Measurements from ENCODE around the gene C10orf90. TPM values are rescaled to one million over a fixed set of nuclear protein-coding genes. Genes with fewer than 3 reads are reported as not detected.

C10orf90 gene
- total RNA-seq, 2 donors from 2014 or later = 0.33 TPM; not detected in 1

DNA sequence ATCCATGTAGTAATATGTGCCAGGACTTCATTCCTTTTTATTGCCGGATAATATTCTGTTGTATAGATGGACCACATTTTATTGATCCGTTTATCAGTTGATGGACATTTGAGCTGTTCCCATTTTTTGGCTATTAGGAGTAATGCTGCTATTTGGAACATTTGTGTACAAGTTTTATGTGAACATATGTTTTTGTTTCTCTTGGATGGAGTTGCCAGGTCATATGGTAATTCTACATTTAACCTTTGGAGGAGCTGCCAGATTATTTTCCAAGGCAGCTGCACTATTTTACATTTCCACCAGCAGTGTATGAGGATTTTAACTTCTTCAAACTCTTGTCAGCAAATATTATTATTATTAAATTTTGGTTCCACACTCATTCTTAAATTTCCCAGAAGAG is 59.2 kb downstream of the C10orf90 start:
- Histone ChIP-seq H3K4me3 (ENCODE audit: low read length) (no peak overlapping the region), H3K4me1 (ENCODE audit: control insufficient read depth, insufficient read depth, low read length) (no peaks in the 10 kb centered on the region), H3K9me3 (ENCODE audit: control insufficient read depth, low read length) (no peaks in the 10 kb centered on the region), H3K36me3 (ENCODE audit: control insufficient read depth, insufficient read depth, low read length) (no peaks in the 10 kb centered on the region), H3K9ac (ENCODE audit: extremely low read depth, low read length, poor library complexity, severe bottlenecking) (no peak overlapping the region), H3K27me3 (ENCODE audit: control insufficient read depth, insufficient read depth, low read length, poor library complexity, severe bottlenecking) (no peaks in the 10 kb centered on the region), H3K27ac (ENCODE audit: low read depth, low read length) (no peak overlapping the region)
- DNase-seq = no peak
- H3K4me3 Mint-ChIP-seq = no peak overlapping the region
- 81 to 100% methylated on average over 2 of the region's 2 CpGs for WGBS, 2 experiments (ENCODE audit: insufficient coverage in 1 of 2, insufficient read length in 1 of 2)
- no peak overlapping the region for H3K27ac Mint-ChIP-seq
- no peaks in the 10 kb centered on the region for H3K9me3 Mint-ChIP-seq
- H3K4me1 Mint-ChIP-seq = no peaks in the 10 kb centered on the region
- H3K36me3 Mint-ChIP-seq (ENCODE audit: low read depth) = no peaks in the 10 kb centered on the region
- H3K27me3 Mint-ChIP-seq (ENCODE audit: insufficient read depth) = no peaks in the 10 kb centered on the region
- TF ChIP-seq, protein P1, sequence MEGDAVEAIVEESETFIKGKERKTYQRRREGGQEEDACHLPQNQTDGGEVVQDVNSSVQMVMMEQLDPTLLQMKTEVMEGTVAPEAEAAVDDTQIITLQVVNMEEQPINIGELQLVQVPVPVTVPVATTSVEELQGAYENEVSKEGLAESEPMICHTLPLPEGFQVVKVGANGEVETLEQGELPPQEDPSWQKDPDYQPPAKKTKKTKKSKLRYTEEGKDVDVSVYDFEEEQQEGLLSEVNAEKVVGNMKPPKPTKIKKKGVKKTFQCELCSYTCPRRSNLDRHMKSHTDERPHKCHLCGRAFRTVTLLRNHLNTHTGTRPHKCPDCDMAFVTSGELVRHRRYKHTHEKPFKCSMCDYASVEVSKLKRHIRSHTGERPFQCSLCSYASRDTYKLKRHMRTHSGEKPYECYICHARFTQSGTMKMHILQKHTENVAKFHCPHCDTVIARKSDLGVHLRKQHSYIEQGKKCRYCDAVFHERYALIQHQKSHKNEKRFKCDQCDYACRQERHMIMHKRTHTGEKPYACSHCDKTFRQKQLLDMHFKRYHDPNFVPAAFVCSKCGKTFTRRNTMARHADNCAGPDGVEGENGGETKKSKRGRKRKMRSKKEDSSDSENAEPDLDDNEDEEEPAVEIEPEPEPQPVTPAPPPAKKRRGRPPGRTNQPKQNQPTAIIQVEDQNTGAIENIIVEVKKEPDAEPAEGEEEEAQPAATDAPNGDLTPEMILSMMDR (conservative IDR thresholded peaks at IDR 0.05) = no peak

DNA sequence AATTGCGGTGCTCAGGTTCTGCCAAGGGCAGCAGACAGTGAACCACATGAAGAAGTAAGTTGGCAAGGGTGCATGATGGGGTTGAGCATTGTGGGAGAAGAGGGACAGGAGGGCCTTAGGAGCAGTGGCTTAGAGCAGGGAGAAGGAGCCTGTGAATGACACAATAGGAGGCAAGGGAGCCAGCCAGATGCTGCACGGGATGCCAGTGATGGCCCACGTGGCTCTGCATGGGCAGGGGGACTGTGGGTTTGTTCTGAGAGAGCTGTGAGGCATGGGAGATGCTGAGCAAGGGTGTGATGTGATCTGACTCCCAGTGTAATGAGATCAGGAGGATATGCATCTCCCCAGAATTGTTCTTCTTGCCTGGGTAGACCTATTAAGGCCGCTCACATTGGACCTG is 60.9 kb downstream of the C10orf90 start:
- no peak overlapping the region for H3K27ac ChIP-seq (ENCODE audit: low read depth, low read length)
- no peaks in the 10 kb centered on the region for H3K4me1 ChIP-seq (ENCODE audit: control insufficient read depth, insufficient read depth, low read length)
- H3K27ac Mint-ChIP-seq = no peak overlapping the region
- H3K9ac ChIP-seq (ENCODE audit: extremely low read depth, low read length, poor library complexity, severe bottlenecking) = no peak overlapping the region
- no peaks in the 10 kb centered on the region for H3K4me1 Mint-ChIP-seq
- H3K36me3 Mint-ChIP-seq (ENCODE audit: low read depth) = no peaks in the 10 kb centered on the region
- TF ChIP-seq, protein P1 (conservative IDR thresholded peaks at IDR 0.05) = no peak
- H3K27me3 Mint-ChIP-seq (ENCODE audit: insufficient read depth) = no peaks in the 10 kb centered on the region
- no peak overlapping the region for H3K4me3 ChIP-seq (ENCODE audit: low read length)
- no peaks in the 10 kb centered on the region for H3K36me3 ChIP-seq (ENCODE audit: control insufficient read depth, insufficient read depth, low read length)
- H3K9me3 Mint-ChIP-seq = no peaks in the 10 kb centered on the region
- no peaks in the 10 kb centered on the region for H3K27me3 ChIP-seq (ENCODE audit: control insufficient read depth, insufficient read depth, low read length, poor library complexity, severe bottlenecking)
- no peaks in the 10 kb centered on the region for H3K9me3 ChIP-seq (ENCODE audit: control insufficient read depth, low read length)
- no peak for DNase-seq
- H3K4me3 Mint-ChIP-seq = no peak overlapping the region
- 91 to 100% methylated on average over 1 to 4 of the region's 4 CpGs for WGBS, 2 experiments (ENCODE audit: insufficient coverage in 1 of 2, insufficient read length in 1 of 2)

DNA sequence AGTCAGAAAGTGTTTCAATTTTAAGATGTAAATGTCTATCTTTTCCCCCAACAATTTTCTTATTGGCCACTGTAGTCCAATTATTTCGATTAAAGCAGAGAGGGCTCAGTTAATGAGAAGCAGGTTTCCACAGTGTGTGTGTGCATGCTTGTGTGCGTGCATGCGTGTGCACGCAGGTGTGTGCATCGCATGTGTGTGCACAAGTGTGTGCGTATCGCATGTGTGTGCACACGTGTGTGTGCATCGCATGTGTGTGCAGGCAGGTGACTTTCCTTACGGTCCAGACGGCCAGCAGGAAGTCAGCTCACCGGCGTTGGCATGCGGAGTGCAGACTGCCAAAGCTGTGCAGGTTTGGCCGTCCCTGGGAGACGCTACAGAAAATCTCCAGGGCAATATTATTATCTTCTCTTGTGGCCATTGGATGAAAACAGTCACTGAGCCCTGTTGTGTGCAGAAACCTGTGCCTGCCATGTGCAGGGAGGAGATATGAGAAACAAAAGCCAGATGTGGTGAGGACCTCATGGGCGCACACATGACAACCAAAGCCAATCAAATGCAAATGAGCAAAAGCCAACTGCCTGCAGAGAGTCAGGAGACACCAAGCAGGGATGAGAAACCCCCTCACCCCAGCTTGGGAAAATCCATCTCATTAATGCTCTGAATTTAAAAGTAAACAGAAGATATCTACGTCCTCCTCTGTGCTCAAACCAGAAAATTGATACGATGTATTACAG is 70.4 kb downstream of the C10orf90 start:
- no peaks in the 10 kb centered on the region for H3K9me3 Mint-ChIP-seq
- no peak overlapping the region for H3K27ac ChIP-seq (ENCODE audit: low read depth, low read length)
- no peak overlapping the region for H3K27ac Mint-ChIP-seq
- no peaks in the 10 kb centered on the region for H3K36me3 ChIP-seq (ENCODE audit: control insufficient read depth, insufficient read depth, low read length)
- H3K4me1 Mint-ChIP-seq = peaks cover 10% of the 10 kb centered on the region
- no peak for DNase-seq
- TF ChIP-seq, protein P1 (conservative IDR thresholded peaks at IDR 0.05) = no peak
- H3K4me3 ChIP-seq (ENCODE audit: low read length) = no peak overlapping the region
- no peaks in the 10 kb centered on the region for H3K9me3 ChIP-seq (ENCODE audit: control insufficient read depth, low read length)
- H3K4me1 ChIP-seq (ENCODE audit: control insufficient read depth, insufficient read depth, low read length) = no peaks in the 10 kb centered on the region
- no peaks in the 10 kb centered on the region for H3K27me3 Mint-ChIP-seq (ENCODE audit: insufficient read depth)
- H3K4me3 Mint-ChIP-seq = no peak overlapping the region
- H3K36me3 Mint-ChIP-seq (ENCODE audit: low read depth) = no peaks in the 10 kb centered on the region
- WGBS, 2 experiments (ENCODE audit: insufficient coverage in 1 of 2, insufficient read length in 1 of 2) = 89 to 92% methylated on average over 12 to 19 of the region's 19 CpGs
- no peak overlapping the region for H3K9ac ChIP-seq (ENCODE audit: extremely low read depth, low read length, poor library complexity, severe bottlenecking)
- no peaks in the 10 kb centered on the region for H3K27me3 ChIP-seq (ENCODE audit: control insufficient read depth, insufficient read depth, low read length, poor library complexity, severe bottlenecking)

All from endodermal cell (in vitro differentiated cells).